ENCODE measurements around the gene FEM1B. TPM values are rescaled to one million over a fixed set of nuclear protein-coding genes. Genes with fewer than 3 reads are reported as not detected.

The FEM1B gene
- polyA plus RNA-seq, 3 donors, result 21.5 to 26.4 (median 26.0) TPM

DNA sequence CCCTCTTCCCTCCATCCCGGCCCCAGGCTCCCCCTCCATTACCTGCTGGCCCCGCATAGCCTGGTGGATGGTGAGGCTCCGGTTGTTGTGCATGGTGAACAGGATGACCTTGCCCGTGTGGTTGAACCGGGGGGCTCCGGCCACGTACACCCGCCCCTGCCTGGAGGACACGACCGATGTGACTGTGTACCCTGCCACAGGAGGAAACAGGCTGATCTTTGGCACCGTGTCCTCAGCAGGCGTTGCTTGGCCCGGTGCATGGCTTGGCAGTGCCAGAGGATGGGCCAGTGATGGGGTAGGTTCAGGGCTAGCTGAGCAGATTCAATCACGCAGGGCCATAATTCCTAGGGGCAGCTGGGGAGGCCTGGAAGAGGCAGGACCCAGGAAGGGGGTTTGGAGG is 58.1 kb downstream of the FEM1B start:
- peaks cover 0 to 5% of the 10 kb centered on the region in 2 donors for H3K4me1 ChIP-seq (ENCODE audit: control insufficient read depth in 1 of 2, insufficient read depth in 2 of 2, low read length in 2 of 2)
- Mint-ChIP-seq H3K27ac (no peak overlapping the region), H3K36me3 (no peaks in the 10 kb centered on the region), H3K4me3 (no peak overlapping the region), H3K9me3 (peaks cover 0 to 2% (median 0%) of the 10 kb centered on the region in 7 donors), H3K27me3 (ENCODE audit: low read depth in 3 of 3) (peaks cover 0 to 16% (median 13%) of the 10 kb centered on the region in 3 donors), H3K4me1 (peaks cover 10% of the 10 kb centered on the region)
- H2AFZ ChIP-seq (ENCODE audit: insufficient read depth, low read depth, low read length, poor library complexity, severe bottlenecking), result no peak overlapping the region
- H3K9me3 ChIP-seq (replicated peaks in 1 of 2; ENCODE audit: control insufficient read depth in 1 of 2, insufficient read depth in 1 of 2, low read length in 2 of 2), result no peaks in the 10 kb centered on the region
- H3K4me2 ChIP-seq (replicated peaks; ENCODE audit: extremely low read depth, low read length, poor library complexity, severe bottlenecking), result no peak overlapping the region
- 66% methylated on average over 12 of the region's 14 CpGs for WGBS (ENCODE audit: insufficient coverage)
- no peaks in the 10 kb centered on the region for H3K27me3 ChIP-seq (ENCODE audit: control insufficient read depth in 2 of 2, insufficient read depth in 2 of 2, low read length in 2 of 2)
- no peak for DNase-seq
- no peaks in the 10 kb centered on the region for H3K79me2 ChIP-seq (ENCODE audit: insufficient read depth, low read length)
- intact Hi-C loops (cut with micrococcal nuclease), result no loop called here
- H3K36me3 ChIP-seq (replicated peaks in 1 of 2; ENCODE audit: control insufficient read depth in 1 of 2, insufficient read depth in 2 of 2, low read length in 2 of 2), result no peaks in the 10 kb centered on the region
- H3K4me3 ChIP-seq (replicated peaks in 1 of 3; ENCODE audit: low read depth in 2 of 3, low read length in 3 of 3), result no peak overlapping the region
- no peaks in the 10 kb centered on the region for H4K20me1 ChIP-seq (ENCODE audit: insufficient read depth, low read length)
- TF ChIP-seq, protein P1, sequence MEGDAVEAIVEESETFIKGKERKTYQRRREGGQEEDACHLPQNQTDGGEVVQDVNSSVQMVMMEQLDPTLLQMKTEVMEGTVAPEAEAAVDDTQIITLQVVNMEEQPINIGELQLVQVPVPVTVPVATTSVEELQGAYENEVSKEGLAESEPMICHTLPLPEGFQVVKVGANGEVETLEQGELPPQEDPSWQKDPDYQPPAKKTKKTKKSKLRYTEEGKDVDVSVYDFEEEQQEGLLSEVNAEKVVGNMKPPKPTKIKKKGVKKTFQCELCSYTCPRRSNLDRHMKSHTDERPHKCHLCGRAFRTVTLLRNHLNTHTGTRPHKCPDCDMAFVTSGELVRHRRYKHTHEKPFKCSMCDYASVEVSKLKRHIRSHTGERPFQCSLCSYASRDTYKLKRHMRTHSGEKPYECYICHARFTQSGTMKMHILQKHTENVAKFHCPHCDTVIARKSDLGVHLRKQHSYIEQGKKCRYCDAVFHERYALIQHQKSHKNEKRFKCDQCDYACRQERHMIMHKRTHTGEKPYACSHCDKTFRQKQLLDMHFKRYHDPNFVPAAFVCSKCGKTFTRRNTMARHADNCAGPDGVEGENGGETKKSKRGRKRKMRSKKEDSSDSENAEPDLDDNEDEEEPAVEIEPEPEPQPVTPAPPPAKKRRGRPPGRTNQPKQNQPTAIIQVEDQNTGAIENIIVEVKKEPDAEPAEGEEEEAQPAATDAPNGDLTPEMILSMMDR (IDR thresholded peaks at IDR 0.05), result no peak
- no peak overlapping the region for H3K27ac ChIP-seq (ENCODE audit: low read depth in 1 of 2, low read length in 2 of 2)
- H3K9ac ChIP-seq (ENCODE audit: insufficient read depth, low read length, poor library complexity, severe bottlenecking), result no peak overlapping the region

DNA sequence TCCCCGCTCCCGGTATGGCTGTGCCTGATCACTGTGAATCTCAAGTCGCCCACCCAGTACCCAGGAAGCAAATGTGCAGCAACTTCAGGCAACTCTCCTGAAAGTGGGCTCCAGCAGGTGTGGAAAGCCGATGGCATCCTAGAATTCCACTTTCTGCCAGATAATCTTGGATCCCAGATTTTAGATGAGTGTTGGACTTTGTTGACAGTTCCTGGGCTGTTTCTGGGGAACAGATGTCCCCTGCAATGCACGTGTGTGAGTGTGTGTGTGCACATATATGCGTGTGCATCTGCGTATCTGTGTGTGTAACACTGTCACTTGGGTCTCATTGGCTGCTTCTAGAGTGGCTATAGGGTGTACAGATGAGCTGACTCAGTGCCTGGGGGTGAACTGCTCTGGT is 59.0 kb downstream of the FEM1B start:
- no peak for DNase-seq
- Histone ChIP-seq H2AFZ (ENCODE audit: insufficient read depth, low read depth, low read length, poor library complexity, severe bottlenecking) (no peak overlapping the region), H3K79me2 (ENCODE audit: insufficient read depth, low read length) (no peaks in the 10 kb centered on the region), H3K4me1 (ENCODE audit: control insufficient read depth in 1 of 2, insufficient read depth in 2 of 2, low read length in 2 of 2) (peaks cover 2 to 9% of the 10 kb centered on the region in 2 donors), H4K20me1 (ENCODE audit: insufficient read depth, low read length) (no peaks in the 10 kb centered on the region), H3K36me3 (replicated peaks in 1 of 2; ENCODE audit: control insufficient read depth in 1 of 2, insufficient read depth in 2 of 2, low read length in 2 of 2) (no peaks in the 10 kb centered on the region), H3K27me3 (ENCODE audit: control insufficient read depth in 2 of 2, insufficient read depth in 2 of 2, low read length in 2 of 2) (no peaks in the 10 kb centered on the region), H3K4me3 (replicated peaks in 1 of 3; ENCODE audit: low read depth in 2 of 3, low read length in 3 of 3) (no peak overlapping the region), H3K27ac (ENCODE audit: low read depth in 1 of 2, low read length in 2 of 2) (no peak overlapping the region), H3K9ac (ENCODE audit: insufficient read depth, low read length, poor library complexity, severe bottlenecking) (no peak overlapping the region), H3K9me3 (replicated peaks in 1 of 2; ENCODE audit: control insufficient read depth in 1 of 2, insufficient read depth in 1 of 2, low read length in 2 of 2) (no peaks in the 10 kb centered on the region), H3K4me2 (replicated peaks; ENCODE audit: extremely low read depth, low read length, poor library complexity, severe bottlenecking) (no peak overlapping the region)
- Mint-ChIP-seq H3K27me3 (ENCODE audit: low read depth in 3 of 3) (peaks cover 0 to 13% (median 13%) of the 10 kb centered on the region in 3 donors), H3K27ac (no peak overlapping the region), H3K36me3 (no peaks in the 10 kb centered on the region), H3K9me3 (peaks cover 0 to 2% (median 0%) of the 10 kb centered on the region in 7 donors), H3K4me1 (peaks cover 14% of the 10 kb centered on the region), H3K4me3 (no peak overlapping the region)
- intact Hi-C loops (cut with micrococcal nuclease), result no loop called here
- WGBS (ENCODE audit: insufficient coverage), result 93% methylated on average over 7 of the region's 7 CpGs
- TF ChIP-seq, protein P1 (IDR thresholded peaks at IDR 0.05), result no peak
